Muscle of leg (tissue), 16 donors: ENCODE results near the gene TGFBR3L. TPM values are rescaled to one million over a fixed set of nuclear protein-coding genes. Genes with fewer than 3 reads are reported as not detected.

Experiments used
- DNase-seq: peaks from one replicate; pipeline ENCODE4 v3.0.0; 2013
- H3K27ac ChIP-seq: one replicate; pipeline ENCODE4 v1.5.1; 2013; ENCODE audit warnings: mild to moderate bottlenecking, low read length, control low read depth
- H3K27me3 ChIP-seq: one replicate; pipeline ENCODE4 v1.6.1; 2013; ENCODE audit warnings: low read length; ENCODE audit not compliant: control insufficient read depth, insufficient read depth
- H3K36me3 ChIP-seq: one replicate; pipeline ENCODE4 v1.6.1; 2013; ENCODE audit warnings: low read length; ENCODE audit not compliant: control insufficient read depth, insufficient read depth
- H3K4me1 ChIP-seq: one replicate; pipeline ENCODE4 v1.6.1; 2013; ENCODE audit warnings: low read length; ENCODE audit not compliant: control insufficient read depth, insufficient read depth
- H3K4me3 ChIP-seq: one replicate; pipeline ENCODE4 v1.5.1; 2013; ENCODE audit warnings: low read length, control low read depth
- H3K9me3 ChIP-seq: replicated peaks from 2 replicates; pipeline ENCODE4 v1.6.1; 2013; ENCODE audit warnings: low read depth, low read length; ENCODE audit not compliant: control insufficient read depth
- WGBS: methylation state at CpG from one replicate; pipeline ENCODE4 v1.1.5; 2013; ENCODE audit warnings: missing lambda C conversion rate; ENCODE audit not compliant: insufficient coverage; 5-methylcytosine and 5-hydroxymethylcytosine counted together
- long read RNA-seq, 11 donors: transcript quantifications; one replicate each; lab custom pipeline, GENCODE V29; 2026
- polyA plus RNA-seq, 8 donors: library from polyadenylated mRNA; unstranded; fragments of 120-200 nt; gene quantifications; one replicate each; pipeline versions ENCODE4 v1.2.1 to v1.2.3, GENCODE V29; 2013; ENCODE audit warnings: inconsistent platforms in 1 of 8, low replicate concordance in 1 of 8; ENCODE audit not compliant: insufficient read length in 8 of 8, insufficient read depth in 1 of 8
- total RNA-seq: library from RNA; stranded (reverse); fragments of 120-200 nt; gene quantifications from one replicate; pipeline ENCODE4 v1.2.4, GENCODE V29; 2013

TGFBR3L gene
- total RNA-seq (0.31 TPM), polyA plus RNA-seq (under 1 TPM in 7 of 8 donors, not detected in 1; 0.09 to 0.73 (median 0.49) TPM)
- long read RNA-seq, donor 1, result 0 reads
- long read RNA-seq, donor 2, result 0 reads
- long read RNA-seq, donor 3, partial matches to known transcripts, result 0 of 1 reads
- long read RNA-seq, donor 3, other reads (novel, unspliced or antisense), result 0 of 1 reads
- long read RNA-seq, donor 4, result 0 reads
- long read RNA-seq, donor 5, result 0 reads
- long read RNA-seq, donor 6, partial matches to known transcripts, result 0 of 1 reads
- long read RNA-seq, donor 6, other reads (novel, unspliced or antisense), result 0 of 1 reads
- long read RNA-seq, donor 7, result 0 reads
- long read RNA-seq, donor 8, result 0 reads
- long read RNA-seq, donor 9, result 0 reads
- long read RNA-seq, donor 10, partial matches to known transcripts, result 0 of 1 reads
- long read RNA-seq, donor 10, other reads (novel, unspliced or antisense), result 0 of 1 reads
- long read RNA-seq, donor 11, result 0 reads

GRCh38 chr19:7914598-7915045 lies at the start of gene TGFBR3L:
TGFBR3L (plus strand) TSS chr19:7914830.
- H3K4me1 ChIP-seq, result peaks cover 31% of the 10 kb centered on the region
- no peak within 1 kb of the TSS for H3K27ac ChIP-seq
- H3K4me3 ChIP-seq, result no peak within 1 kb of the TSS
- peak; percentile 21 for DNase-seq
- no peaks in the 10 kb centered on the region for H3K9me3 ChIP-seq
- WGBS, result 73% methylated on average over 9 of the region's 12 CpGs
- H3K36me3 ChIP-seq, result peaks cover 33% of the 10 kb centered on the region
- peaks cover 62% of the 10 kb centered on the region for H3K27me3 ChIP-seq

GRCh38 chr19:7865262-7865911 lies 49.2 kb upstream of the TGFBR3L start:
- WGBS, result 50% methylated on average over 10 of the region's 10 CpGs

GRCh38 chr19:7866399-7867091 lies 48.1 kb upstream of the TGFBR3L start:
- 47% methylated on average over 9 of the region's 12 CpGs for WGBS
- no peak overlapping the region for H3K27ac ChIP-seq
- no peak for DNase-seq
- H3K4me3 ChIP-seq, result no peak overlapping the region
- H3K36me3 ChIP-seq, result no peaks in the 10 kb centered on the region
- peaks cover 62% of the 10 kb centered on the region for H3K27me3 ChIP-seq
- H3K4me1 ChIP-seq, result peaks cover 28% of the 10 kb centered on the region
- H3K9me3 ChIP-seq, result no peaks in the 10 kb centered on the region

More at GRCh38 chr19:7865262-7865911, 49.2 kb upstream of the TGFBR3L start:
- H3K27ac ChIP-seq, result no peak overlapping the region
- no peaks in the 10 kb centered on the region for H3K9me3 ChIP-seq
- DNase-seq, result no peak
- H3K4me1 ChIP-seq, result peaks cover 31% of the 10 kb centered on the region
- H3K27me3 ChIP-seq, result peaks cover 72% of the 10 kb centered on the region
- no peak overlapping the region for H3K4me3 ChIP-seq
- no peaks in the 10 kb centered on the region for H3K36me3 ChIP-seq

GRCh38 chr19:7867092-7867844 lies 47.4 kb upstream of the TGFBR3L start:
- no peaks in the 10 kb centered on the region for H3K9me3 ChIP-seq
- H3K27ac ChIP-seq, result no peak overlapping the region
- DNase-seq, result no peak
- peaks cover 28% of the 10 kb centered on the region for H3K4me1 ChIP-seq
- H3K4me3 ChIP-seq, result no peak overlapping the region
- peaks cover 62% of the 10 kb centered on the region for H3K27me3 ChIP-seq
- H3K36me3 ChIP-seq, result no peaks in the 10 kb centered on the region
- WGBS, result 89% methylated on average over 7 of the region's 9 CpGs

GRCh38 chr19:7868326-7868670 lies 46.3 kb upstream of the TGFBR3L start:
- Histone ChIP-seq H3K27ac (no peak overlapping the region), H3K9me3 (no peaks in the 10 kb centered on the region), H3K36me3 (no peaks in the 10 kb centered on the region), H3K4me3 (no peak overlapping the region), H3K27me3 (peaks cover 68% of the 10 kb centered on the region), H3K4me1 (peaks cover 28% of the 10 kb centered on the region)
- DNase-seq, result no peak
- 27% methylated on average over 21 of the region's 21 CpGs for WGBS

GRCh38 chr19:7868671-7869452 lies 45.8 kb upstream of the TGFBR3L start:
- Histone ChIP-seq H3K4me1 (peaks cover 30% of the 10 kb centered on the region), H3K27ac (no peak overlapping the region), H3K9me3 (no peaks in the 10 kb centered on the region), H3K36me3 (no peaks in the 10 kb centered on the region), H3K4me3 (peak overlapping the region; percentile 32), H3K27me3 (peaks cover 68% of the 10 kb centered on the region)
- WGBS, result 3% methylated on average over 61 of the region's 67 CpGs
- peak; percentile 85 for DNase-seq

- Histone ChIP-seq H3K27me3 (peaks cover 66% of the 10 kb centered on the region), H3K4me3 (peak overlapping the region; percentile 17), H3K9me3 (no peaks in the 10 kb centered on the region), H3K4me1 (peaks cover 33% of the 10 kb centered on the region), H3K27ac (no peak overlapping the region), H3K36me3 (no peaks in the 10 kb centered on the region)
- peak; percentile 70 for DNase-seq
- 1% methylated on average over 46 of the region's 47 CpGs for WGBS
These were observed 45.1 kb upstream of the TGFBR3L start for GRCh38 chr19:7869453-7869909.

GRCh38 chr19:7869910-7870511 lies 44.6 kb upstream of the TGFBR3L start:
- Histone ChIP-seq H3K27me3 (peaks cover 66% of the 10 kb centered on the region), H3K36me3 (no peaks in the 10 kb centered on the region), H3K4me3 (no peak overlapping the region), H3K4me1 (peaks cover 38% of the 10 kb centered on the region), H3K9me3 (no peaks in the 10 kb centered on the region), H3K27ac (no peak overlapping the region)
- DNase-seq, result peak; percentile 85
- 21% methylated on average over 24 of the region's 30 CpGs for WGBS
